Right renal cortex interstitium (tissue), 3 donors: ENCODE results near the gene RPH3AL. TPM values are rescaled to one million over a fixed set of nuclear protein-coding genes. Genes with fewer than 3 reads are reported as not detected.
"Not testable (repeated sequence)": the region's sequence is repeated elsewhere in the genome, so short reads cannot be mapped to it uniquely, and the experiment has no call there.

Experiments used
- DNase-seq, 3 donors: peaks; one replicate each; pipeline ENCODE4 v3.0.0-alpha.2; 2013; ENCODE audit warnings: low read depth in 3 of 3, low spot score in 2 of 3
- polyA plus RNA-seq, 3 donors: library from polyadenylated mRNA; unstranded; fragments of 120-200 nt; gene quantifications; one replicate each; pipeline ENCODE4 v1.2.1, GENCODE V29; 2013; ENCODE audit not compliant: insufficient read length in 3 of 3

Gene RPH3AL
- polyA plus RNA-seq, 3 donors: 11.6 to 19.7 (median 16.5) TPM

GRCh38 chr17:283911-284675, 68.5 kb downstream of the RPH3AL start:
- DNase-seq: no peak

- DNase-seq: no peak
These were observed 69.4 kb downstream of the RPH3AL start for GRCh38 chr17:282912-283882.

- DNase-seq: no peak
These were observed 70.4 kb downstream of the RPH3AL start for GRCh38 chr17:282000-282911.

GRCh38 chr17:281365-281999, 71.1 kb downstream of the RPH3AL start:
- no peak for DNase-seq

GRCh38 chr17:280901-281300, 71.7 kb downstream of the RPH3AL start:
- no peak for DNase-seq

GRCh38 chr17:280216-280615, 72.4 kb downstream of the RPH3AL start:
- DNase-seq: no peak

- DNase-seq: no peak
These were observed 72.8 kb downstream of the RPH3AL start for GRCh38 chr17:279776-280175.

- DNase-seq: no peak
These were observed 73.3 kb downstream of the RPH3AL start for GRCh38 chr17:279331-279730.

- DNase-seq: no peak
These were observed 73.9 kb downstream of the RPH3AL start for GRCh38 chr17:278676-279059.

GRCh38 chr17:278055-278675, 74.4 kb downstream of the RPH3AL start:
- no peak for DNase-seq

- no peak for DNase-seq
These were observed 77.7 kb downstream of the RPH3AL start for GRCh38 chr17:274902-275301.

- DNase-seq: no peak
These were observed 78.4 kb downstream of the RPH3AL start for GRCh38 chr17:273981-274832.

- not testable (repeated sequence) for DNase-seq
These were observed 79.8 kb downstream of the RPH3AL start for GRCh38 chr17:272856-273255.

- DNase-seq: not testable (repeated sequence)
These were observed 80.5 kb downstream of the RPH3AL start for GRCh38 chr17:271928-272623.

GRCh38 chr17:269616-270514, 82.7 kb downstream of the RPH3AL start:
- no peak for DNase-seq

GRCh38 chr17:266701-267667, 85.6 kb downstream of the RPH3AL start:
- DNase-seq: no peak
